ENCODE data around the gene IFT57. TPM values are rescaled to one million over a fixed set of nuclear protein-coding genes. Genes with fewer than 3 reads are reported as not detected.
"Not testable (repeated sequence)": the region's sequence is repeated elsewhere in the genome, so short reads cannot be mapped to it uniquely, and the experiment has no call there.

The IFT57 gene, protein sequence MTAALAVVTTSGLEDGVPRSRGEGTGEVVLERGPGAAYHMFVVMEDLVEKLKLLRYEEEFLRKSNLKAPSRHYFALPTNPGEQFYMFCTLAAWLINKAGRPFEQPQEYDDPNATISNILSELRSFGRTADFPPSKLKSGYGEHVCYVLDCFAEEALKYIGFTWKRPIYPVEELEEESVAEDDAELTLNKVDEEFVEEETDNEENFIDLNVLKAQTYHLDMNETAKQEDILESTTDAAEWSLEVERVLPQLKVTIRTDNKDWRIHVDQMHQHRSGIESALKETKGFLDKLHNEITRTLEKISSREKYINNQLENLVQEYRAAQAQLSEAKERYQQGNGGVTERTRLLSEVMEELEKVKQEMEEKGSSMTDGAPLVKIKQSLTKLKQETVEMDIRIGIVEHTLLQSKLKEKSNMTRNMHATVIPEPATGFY
- 44.4 TPM for polyA plus RNA-seq (2013, experiment 1 of 2; ENCODE audit: insufficient read length)
- polyA plus RNA-seq (2013, experiment 2 of 2; ENCODE audit: insufficient read length) = 43.8 TPM

DNA sequence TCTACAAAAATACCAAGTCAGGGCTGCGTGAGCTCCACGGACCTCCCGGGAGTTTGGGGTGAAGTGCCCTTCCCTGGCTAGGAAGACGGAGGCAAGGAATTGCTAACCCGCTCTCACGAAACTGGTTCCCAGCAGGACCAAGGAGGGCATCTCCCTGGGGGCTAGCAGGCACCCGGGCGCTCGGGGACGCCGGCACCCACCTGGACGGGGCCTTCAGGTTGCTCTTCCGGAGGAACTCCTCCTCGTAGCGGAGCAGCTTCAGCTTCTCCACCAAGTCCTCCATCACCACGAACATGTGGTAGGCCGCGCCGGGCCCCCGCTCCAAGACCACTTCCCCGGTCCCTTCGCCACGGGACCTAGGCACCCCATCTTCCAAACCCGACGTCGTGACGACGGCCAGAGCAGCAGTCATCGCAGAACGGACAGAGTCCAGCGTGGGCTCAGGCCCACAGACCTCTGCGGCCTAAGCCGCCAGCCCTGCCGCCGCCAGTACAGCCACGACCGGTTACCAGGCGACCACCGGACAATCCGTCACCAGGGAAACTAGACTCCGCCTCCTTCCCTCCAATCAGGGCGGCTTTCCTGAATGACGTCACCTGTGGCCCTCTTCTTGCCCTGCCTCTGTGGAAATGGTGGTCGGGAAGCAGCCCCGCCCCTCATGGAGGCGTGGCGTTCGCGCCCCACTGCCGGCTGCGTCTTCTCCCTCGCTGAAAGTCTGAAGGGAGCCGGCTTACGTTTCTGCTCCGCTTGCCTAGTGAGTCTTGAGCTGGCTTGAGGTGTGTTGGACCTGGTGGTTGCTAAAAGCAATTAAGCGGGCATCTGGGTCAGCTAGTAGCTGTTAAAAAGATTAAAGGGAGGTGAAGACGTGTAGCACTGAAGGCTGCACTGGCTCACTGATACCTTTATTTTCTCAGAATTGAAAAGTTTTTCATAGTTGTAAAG lies at the start of gene IFT57:
Gene IFT57 (minus strand): TSS at position 514 of the 942 bp plus-strand sequence. CDS start 102 bp downstream, at position 412.
- peak; percentile 98 for DNase-seq

DNA sequence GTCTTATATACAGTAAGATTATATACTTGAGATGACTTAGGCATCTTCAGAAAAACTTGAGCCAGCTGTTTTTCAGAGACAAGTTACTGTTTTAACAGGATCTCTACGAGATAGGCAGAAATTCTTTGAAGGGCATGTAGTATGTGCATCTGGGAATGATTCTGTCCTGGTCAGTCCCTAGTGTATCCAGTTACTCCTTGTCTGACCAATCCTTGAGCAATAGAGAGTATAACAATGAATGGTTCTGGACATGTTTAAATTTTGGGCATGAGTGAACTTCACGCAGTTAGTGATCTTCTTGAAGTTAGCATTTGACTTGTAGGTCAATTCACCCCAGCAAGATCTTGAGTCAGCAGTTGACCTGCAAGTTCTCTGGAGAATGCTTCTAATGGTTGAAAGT lies 49.4 kb upstream of the IFT57 start:
- DNase-seq = no peak

DNA sequence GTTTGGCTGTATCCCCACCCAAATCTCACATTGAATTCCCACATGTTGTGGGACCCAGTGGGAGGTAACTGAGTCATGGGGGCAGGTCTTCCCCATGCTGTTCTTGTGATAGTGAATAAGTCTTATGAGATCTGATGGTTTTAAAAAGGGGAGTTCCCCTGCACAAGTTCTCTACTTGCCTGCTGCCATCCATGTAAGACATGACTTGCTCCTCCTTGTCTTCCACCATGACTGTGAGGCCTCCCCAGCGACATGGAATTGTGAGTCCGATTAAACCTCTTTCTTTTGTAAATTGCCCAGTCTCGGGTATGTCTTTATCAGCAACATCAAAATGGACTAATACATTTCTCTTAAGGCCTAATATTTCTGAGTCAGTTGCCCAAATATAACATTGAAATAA lies 46.0 kb upstream of the IFT57 start:
- DNase-seq = not testable (repeated sequence)

DNA sequence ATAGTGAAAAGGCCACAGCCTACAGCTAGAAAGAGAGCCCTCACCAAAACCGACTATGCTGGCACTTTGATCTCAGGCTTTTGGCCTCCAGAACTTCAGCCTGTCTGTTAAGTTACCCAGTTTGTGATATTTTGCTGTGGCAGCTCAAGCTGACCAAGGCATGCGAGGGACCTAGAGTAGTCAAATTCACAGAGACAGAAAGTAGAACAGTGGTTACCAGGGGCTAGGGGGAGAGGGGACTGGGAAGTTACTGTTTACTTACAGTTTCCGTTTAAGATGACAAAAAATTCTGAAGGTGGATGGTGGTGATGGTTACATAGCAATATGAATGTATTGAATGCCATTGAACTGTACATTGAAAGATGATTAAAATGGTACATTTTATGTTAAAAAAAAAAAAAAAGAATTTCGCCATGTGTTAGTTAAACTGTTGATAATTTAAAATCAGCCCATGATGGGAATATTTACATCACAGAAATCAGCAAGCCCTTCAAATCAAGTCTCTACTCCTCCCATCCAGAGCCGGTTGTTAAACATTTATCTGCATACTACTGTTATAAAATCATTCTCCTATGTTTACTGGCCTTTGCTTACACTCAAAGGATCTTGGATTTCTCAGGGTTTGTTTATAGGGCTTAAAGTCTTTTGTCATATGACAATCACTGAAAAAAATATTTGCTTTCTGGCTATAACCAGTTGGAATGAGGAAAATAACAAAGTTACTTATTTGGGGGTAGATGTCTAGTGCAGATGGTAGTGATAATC lies 42.5 kb upstream of the IFT57 start:
- not testable (repeated sequence) for DNase-seq

DNA sequence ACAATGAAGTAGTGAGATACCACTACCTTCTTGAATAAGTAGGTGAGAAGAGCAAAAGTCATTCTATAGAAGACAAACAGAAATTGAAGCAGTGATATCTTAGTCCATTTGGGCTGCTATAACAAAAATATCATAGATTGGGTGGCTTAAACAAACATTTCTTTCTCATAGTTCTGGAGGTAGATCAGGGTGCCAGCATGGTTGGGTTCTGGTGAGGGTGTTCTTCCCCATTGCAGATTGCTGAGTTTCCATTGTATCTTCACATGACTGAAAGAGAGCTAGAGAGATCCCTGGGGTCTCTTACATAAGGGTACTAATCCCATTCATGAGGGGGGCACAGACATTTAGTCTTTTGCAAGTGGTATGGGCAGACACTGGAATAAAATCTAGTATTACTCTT lies 32.9 kb upstream of the IFT57 start:
- DNase-seq = no peak

DNA sequence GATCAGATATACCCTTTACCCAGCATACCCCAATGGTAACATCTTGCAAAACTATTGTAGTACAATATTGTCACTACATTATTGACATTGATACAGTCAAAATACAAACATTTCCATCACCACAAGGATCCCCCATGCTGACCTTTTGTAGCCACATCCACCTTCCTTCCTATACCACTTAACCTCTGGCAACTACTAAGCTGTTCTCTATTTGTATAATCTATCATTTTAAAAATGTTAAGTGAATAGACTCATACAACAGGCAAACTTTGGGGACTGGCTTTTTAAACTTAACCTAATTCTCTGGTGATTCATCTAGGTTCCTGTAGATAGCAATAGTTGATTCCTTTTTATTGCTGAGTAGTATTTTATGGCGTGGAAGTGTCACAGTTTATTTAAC lies 29.6 kb upstream of the IFT57 start:
- no peak for DNase-seq

DNA sequence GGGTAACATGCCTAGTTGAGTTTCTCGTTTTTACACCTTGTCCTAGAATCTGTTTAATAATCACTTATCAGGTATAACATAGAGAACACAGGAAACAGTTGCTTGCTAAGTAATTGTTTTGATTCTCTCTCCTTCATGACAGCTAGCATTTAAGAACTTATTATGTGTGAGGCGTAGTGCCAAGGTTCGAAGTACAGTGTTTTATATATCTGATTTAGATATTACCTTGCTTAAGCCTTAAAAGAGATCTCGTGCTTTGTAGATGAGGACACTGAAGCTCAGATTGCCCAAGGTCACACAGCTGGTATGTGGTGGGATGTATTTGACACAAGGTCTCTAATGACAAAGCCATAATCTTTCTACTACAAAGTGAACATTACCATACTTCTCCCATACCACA lies 29.0 kb upstream of the IFT57 start:
- DNase-seq = no peak

DNA sequence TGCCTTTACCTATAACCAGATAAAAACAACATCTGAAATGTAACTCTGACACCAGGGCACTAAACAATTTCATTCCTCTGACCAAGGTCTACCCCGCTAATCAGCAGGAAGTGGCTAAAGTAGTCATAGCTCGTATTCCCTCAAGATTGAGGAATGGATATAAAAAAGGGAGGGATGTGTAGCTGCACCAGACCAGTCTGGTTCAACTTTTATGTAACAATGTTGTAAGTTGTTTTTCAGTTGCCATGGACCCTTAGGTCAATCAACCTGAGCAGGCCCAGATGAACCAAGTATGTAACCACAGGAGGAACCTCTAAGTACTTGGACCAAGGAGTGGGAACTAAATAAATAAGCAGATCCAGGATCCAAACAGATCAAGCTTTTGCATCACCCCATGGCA lies 28.4 kb upstream of the IFT57 start:
- no peak for DNase-seq

DNA sequence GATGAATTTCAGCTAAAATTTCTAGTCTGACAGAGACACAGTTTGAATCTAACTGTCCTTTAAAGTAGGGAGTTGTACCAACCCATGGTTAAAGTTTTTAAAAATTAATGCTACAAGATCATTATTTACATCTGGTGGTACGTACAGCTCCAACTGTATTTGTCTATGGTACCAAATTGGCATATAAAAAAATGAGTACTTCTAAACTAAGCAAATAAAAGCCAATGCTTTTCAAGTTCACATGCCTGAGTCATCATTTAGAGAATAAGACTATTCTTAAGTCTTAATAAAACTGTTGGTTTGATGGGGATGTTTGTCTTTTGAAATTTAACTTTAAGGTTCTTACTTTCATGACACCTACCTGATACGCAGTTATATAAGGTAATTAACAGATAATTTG lies 21.0 kb upstream of the IFT57 start:
- DNase-seq = no peak

DNA sequence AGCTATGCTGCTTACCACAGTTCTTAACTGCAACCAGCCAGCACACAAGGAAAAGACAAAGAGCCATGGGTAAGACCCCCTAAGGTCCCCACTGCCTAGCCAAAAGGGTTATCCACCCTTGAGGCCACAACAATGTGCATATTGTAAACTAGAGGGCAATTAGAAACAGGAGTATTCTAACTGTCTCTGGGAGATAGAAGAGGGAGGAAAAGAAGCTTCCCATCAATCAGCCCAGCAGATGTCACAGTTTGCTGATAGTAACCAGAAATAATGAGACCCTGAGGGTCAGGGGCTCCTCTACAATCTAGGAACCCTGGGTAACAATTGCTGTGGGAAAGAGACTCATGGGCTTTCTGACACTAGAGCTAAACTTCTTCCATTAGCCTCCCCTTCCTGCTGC lies 20.6 kb upstream of the IFT57 start:
- DNase-seq = no peak

DNA sequence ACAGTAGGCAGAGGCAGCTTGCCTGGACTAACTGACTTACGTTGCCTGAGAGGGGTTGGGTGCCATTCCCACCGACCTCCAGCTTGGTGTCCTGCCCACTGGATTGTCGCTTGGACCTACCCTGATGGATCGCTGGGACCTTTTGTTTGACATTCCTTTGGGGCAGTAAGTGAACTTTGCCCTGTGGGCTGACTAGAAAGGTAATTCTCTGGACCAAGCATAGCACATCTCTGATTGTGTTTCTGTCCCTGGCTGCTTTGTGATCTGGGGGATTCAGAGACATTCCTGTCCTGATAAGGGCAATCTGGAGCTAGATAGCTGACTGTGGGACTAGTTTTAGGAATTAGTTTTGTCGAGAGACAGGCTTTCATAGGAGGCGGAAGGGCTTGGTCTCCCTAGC lies 19.5 kb upstream of the IFT57 start:
- DNase-seq = no peak

DNA sequence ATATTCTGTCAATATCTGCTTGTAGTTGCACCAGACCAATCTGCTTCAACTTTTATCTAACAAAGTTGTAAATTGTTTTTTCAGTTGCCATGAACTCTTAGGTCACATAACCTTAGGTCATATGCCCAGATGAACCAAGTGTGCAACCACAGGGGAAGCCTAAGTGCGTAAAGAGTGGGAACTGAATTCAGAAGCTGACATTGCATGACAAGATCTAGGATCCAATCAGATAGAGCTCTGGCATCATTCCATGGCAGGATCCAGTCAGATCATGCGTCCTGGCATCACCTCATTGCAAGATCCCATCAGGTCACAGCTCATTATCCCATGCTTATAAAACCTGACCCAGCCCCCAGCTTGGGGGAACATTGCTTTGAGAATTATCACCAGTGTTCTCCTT lies 18.9 kb upstream of the IFT57 start:
- no peak for DNase-seq

DNA sequence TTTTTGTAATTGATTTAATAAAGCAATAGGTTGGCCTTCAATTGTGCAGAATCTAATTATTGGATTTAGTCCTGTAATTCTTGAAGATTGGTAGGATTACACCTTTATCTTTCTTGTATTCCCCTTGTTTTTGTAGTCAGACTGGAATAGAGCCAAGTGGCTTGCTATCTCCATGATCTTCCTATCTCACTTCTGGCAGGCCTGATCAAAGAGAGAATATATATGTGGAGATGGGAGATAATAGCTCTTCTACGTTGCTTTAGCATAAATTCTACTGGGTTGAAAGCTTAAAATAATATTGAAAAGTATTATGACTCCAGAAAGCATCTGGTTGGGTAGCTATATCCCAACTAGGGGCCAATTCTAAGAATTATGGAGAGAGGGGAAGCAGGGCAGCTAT lies 16.9 kb upstream of the IFT57 start:
- DNase-seq = no peak

DNA sequence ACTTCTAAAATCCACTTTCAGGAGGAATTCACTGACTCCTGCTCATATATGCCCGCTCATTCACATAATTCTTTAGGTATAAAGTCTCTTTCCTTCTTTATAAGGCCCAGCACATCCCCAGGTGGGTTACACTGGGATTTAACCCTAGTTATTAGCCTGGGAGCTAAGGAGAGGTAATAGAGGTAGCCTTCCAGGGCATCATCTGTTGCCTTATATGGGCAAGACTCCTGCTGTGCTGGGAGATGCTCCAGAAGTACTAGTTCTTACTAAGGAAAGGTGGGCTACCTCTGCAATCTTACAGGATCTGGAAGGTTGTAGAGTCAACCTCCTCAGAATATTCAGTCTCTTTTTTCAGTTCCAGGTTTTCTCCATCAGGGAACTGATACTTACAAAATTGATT lies 13.1 kb upstream of the IFT57 start:
- no peak for DNase-seq

DNA sequence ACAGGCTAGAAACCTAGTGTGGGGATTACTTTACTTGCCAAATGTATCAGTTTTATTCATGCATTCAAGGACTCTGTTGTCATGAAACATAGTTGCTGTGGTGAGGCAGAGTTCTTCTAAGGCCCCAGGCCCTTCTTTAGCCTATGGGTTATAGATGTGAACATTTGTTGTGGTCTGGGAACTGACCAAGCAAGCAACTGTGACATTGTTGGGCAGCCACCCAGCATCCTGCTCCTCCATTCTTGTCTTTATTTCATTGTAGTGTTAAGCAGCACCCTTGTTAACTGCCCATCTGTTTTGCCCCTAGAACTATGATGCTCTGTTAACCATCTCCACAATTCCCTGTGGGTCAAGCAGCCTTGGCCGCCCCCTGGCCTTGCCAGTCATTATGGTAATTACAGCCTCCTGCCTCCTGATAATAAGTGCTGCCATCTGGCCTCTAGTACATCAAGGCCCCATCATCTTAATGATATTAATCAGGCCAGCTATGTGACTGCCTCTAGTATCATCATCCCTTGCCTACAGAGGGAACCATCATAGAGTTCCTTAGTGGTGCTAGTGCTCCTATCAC lies 12.2 kb upstream of the IFT57 start:
- DNase-seq = no peak

DNA sequence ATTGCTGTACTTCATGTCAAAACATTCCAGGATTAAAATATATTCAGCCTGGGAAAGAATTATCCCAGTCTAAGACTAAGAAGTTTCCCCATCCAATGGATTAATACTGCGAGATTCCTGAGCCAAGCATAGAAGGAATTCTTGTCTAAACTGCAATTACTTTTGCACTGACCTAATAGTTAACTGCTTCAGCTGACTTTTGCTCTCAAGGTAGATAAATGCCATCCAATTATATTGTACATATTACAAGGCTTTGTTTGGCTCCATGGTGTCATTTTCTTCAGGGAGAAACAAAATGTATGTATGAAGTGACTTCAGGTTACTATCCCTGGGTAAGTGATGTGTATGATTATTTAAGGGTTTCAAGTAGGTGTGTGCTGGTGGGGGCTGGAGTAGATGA lies 6.1 kb upstream of the IFT57 start:
- no peak for DNase-seq

DNA sequence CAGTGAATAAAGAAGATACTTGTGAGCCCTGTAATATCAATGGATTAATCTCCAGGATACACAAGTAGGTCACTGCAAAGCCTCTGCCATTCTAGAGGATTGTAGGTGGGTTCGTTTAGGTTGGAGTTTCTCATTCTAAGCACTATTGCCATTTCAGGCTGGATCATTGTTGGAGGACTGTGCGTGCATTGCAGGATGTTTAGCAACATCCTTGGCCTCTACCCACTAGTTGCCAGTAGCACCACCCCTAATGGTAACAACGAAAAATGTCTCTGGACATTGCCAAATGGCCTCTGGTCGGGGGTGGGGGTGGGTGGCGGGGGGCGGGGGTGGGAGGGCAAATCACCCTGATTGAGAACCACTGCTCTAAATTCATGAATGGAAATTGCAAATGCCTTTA lies 4.9 kb upstream of the IFT57 start:
- DNase-seq = no peak

DNA sequence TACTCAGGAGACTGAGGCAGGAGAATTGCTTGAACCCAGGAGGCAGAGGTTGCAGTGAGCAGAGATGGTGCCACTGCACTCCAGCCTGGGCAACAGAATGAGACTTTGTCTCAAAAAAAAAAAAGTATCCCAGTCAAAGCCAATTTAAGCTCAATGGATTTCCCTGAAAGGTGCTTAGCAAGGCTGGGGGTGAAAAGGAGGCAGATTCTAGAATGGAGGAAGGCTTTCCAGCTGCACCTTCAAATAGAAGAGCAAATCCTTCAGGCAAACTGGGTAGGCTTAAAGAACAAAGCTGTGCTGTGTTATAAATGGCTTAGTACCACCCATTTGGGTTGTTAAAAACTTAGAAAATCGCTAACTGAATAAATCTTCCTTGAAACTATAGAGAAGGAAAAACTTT lies 3.0 kb upstream of the IFT57 start:
- DNase-seq = no peak

DNA sequence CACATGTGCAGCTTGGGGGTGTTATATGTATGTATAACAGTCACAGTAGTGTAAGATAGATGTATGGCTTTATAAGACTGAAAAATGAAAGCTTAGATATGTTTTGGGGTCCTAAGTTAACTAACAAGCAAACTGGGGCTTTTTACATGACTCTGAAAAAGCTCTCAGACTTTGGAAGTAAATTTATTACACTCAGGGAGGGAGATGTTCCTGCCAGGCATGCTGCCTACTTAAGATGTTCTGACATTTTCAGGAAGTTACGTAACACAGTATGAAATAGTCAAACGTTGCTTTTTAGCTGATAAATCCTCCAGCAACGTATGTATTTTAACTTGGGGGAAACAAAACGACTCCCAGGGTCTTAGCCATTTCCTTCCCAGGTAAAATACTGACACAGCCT lies 1.7 kb upstream of the IFT57 start:
- peak; percentile 39 for DNase-seq

DNA sequence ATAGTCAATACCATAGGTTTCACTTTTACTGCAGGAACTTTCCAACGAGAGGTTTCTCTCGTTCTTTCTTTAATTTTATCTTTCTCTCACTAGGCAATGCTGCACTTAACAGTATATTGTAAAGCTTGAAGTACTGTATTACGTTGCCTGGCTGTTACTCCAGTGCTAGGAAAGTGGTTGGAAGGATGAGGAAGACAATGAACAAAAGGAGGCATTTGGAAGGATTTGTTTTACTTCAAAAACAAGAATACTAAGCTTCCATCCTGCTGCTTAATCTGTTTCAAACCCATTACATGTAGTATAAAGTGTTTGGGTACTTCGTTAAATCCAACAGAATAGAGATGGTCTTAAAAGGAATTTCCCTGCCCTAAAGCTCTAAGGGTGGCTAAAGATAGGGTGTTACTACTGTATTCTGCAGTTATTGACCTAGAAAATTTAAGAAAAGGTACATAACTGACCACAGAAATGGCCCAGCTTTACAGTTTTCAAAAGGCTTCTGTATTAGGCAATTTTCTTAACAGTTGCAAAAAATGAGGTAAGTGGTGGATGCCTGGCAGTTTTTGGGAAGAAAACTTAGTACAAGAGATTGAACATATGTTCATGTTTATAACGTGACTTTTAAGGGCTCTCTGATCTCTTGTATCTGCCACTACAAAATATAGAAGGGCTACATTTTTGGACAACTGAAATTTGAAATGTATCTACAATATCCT lies 785 bp upstream of the IFT57 start:
- DNase-seq = no peak

DNA sequence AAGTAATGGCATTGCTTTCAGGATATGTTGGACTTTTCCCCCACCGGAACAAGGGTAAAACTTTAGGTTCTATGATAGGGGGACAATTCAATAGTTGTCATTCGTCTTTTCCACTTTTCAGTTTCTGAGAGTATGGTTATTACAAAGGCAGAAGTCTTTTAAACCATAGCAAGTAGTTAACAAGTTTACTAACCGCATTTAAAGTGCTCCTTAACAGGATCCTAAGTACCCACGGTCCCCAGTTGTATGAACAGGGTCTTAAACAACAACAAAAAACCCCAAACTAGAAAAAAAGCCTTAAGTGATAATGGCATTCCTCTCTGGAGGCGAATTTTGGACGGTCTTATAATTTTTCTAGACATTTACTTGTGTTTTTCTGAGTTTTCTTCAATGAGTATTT lies 831 bp downstream of the IFT57 start:
- no peak for DNase-seq

DNA sequence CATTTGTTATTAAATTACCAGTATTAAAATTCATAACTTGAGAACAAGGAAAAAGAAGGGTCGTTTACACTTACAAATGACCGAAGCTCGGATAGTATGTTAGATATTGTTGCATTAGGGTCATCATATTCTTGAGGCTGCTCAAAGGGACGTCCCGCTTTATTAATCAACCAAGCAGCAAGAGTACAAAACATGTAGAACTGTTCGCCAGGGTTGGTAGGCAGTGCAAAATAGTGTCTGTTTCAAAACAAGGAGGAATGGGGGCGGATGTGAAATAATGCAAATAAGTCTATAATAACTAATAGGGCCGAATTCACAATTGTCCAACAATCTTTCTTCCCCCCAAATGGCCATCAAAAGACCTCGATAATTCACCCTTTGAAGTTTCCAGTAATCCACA lies 2.9 kb downstream of the IFT57 start:
- no peak for DNase-seq

Data from fibroblast of skin of abdomen (primary cell).